Femur (tissue), 1 donor: Measurements from ENCODE around the gene STARD4.

Experiments used
- DNase-seq: peaks from one replicate; pipeline ENCODE4 v3.0.0-alpha.2; 2017

The STARD4 gene

DNA sequence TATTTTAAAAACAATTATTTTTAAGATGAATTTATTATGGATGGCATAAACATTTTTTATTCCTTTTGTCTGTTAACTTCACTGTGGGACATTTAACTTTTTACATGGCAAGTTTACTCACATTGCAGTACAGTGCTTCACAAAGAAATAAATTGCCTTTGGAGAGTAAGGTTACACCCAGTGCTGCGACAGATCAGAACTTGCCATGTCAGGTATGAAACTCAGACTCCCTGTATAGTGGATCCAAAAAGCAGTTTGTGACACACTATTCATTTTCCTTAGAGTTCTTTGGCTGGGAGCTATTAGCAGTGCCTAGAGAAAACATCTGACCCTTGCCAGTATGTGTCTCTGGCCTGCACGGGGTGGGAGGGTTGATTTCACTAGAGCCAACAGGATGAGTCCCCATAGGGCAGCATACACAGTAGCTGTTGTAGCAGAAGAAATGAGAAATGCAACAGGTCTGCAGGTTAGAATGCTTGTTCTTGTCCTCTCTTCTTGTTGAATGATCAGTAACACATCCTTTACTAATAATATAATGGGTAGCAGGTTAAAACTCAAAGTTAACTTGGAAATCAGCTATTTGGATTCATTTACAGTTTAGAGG, 42.9 kb downstream of the STARD4 start:
- DNase-seq: no peak

DNA sequence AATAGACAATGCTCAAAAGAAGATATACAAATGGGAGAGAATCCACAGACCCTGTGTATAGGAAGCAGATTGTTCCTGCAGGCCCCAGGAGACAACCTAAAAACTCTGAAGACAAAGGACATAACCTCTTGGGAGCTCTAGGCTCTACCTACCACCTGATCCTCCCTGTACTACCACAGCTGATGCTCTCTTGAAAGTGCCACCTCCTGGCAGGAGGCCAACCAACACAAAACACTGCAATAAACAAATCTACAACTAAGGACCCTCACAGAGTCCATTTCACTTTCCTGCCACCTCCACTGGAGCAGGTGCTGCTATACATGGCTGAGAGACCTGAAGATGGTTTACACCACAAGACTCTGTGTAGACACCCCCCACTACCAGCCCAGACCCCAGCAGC, 49.0 kb downstream of the STARD4 start:
- DNase-seq: no peak

DNA sequence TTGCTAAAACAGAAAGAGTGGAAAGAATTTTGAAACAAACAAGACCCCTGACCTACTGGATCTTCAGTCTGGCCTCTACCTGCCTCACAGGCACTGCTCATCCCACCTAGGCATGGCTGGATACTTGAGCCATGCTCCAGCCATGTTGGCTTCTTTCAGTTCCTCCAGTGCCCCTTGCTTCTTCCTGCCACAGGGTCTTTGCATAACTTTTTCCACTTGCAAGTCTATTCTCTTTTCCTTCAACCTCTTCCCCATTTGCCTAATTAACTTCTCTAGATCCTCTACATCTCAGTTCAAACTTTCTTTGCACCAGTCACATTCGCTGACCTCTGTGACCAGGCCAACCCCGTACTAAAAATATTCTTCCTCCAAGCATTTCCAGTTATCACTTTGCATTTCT, 50.4 kb downstream of the STARD4 start:
- no peak for DNase-seq

DNA sequence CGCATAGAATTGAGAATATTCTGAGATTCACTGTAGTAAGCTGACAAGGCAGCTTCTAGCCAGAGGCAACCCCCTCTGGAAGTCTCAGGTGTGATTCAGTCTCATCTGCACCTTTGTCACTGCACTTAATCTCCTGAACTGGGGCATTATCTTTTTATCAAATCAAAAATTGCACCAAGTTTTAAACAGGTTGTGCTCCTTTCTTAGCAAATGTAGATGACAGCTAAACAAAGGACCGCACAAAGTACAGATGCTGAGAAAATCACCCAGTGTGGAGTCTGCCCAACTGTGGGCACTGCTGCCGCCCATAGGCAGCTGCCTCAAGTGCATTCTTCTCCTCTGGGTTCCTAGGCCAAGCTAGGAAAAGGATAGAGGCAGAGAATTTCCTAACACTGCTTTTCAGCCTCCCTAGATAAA, 51.1 kb downstream of the STARD4 start:
- no peak for DNase-seq

DNA sequence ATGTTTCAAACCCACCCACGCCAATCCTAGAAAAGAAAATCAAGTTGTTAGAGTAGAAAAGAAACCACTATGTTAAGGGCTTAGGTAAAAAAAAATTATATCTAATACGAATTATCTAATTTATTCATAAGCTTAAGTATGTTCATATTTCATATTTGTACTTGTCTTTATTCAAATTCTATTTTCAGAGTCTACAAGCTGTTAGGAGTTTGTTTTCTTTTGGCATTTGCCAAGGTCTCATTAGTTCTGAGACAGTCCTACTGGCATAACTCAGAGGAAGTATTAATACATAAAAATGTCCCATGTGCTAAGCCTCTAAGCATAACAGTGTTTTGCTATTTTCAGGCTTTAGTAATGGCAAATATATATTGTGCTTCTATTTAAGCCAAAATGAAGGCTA, 57.6 kb downstream of the STARD4 start:
- no peak for DNase-seq

DNA sequence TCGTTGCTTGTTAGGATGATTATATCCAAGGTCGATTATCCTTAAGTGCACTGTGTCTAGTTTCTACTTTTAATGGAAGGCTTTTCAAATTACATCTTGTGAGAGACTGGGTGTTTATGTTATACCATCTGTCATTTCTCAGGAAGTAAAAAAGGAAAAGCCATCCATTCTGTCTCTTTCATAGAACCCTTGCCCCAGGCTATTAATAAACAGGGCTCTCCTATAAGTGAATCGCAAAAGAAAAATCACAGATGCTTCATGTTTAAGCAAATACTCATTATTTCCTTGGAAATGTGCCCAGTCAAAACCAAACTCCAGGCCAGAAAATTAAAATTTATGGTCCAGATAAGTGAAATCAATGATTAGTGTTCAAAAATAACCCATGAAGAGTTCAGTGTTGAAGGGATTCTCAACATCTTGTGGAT, 58.1 kb downstream of the STARD4 start:
- no peak for DNase-seq

DNA sequence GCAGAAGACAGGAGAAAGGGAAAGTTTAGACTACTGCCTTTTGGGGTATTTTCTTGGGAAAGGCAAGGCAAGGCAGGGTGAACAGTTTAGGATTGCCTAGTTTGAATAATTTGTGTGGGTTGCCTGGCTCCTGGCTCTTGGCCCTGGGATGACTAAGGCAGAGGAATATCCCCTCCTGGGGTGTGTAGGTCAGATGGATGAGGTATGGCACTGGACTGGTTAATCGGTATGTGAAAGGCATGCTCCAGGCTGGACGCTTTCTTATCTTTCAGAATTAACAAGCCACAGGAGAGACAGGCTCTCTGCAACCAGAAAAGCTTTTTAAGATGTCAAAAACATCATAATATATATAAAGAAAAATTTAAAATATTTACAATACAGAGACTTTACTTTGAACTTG, 58.6 kb downstream of the STARD4 start:
- no peak for DNase-seq

DNA sequence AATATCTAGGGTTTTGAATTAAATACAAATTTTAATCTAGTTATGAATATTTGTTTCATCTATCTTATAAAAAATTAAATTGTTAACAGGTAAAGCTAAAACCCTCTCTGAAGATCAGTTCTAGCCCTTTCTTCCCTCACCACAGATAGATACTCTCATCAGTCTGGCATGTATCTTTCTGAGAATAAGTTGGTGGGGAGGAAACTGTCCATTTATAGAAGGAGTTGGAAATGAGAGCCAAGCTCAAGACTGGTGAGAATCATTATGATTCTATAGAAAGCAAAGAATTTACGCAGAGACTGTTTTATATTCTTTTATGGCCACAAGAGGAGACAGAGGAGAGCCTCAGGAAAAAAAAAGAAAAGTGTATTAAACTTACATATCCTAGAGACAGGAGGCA, 59.0 kb downstream of the STARD4 start:
- no peak for DNase-seq

DNA sequence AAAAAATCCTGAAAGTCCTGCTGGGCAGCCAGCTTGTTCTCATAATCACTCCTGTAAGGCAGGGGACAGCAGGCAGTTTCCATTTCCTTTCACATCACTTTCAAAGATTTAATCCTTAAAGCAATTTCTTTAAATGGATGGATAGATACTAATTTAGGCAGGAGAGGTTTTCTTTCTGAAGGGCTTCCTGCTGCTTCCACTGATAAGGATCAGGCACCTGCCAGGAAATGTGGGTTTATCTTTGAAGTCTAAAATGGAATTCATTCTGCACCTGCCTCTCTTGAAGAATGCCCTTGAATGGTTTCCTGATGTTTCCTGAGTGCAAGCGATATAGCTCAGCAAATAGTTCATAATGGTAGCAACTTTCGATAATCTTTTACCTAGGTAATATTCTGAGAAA, 64.5 kb downstream of the STARD4 start:
- no peak for DNase-seq

DNA sequence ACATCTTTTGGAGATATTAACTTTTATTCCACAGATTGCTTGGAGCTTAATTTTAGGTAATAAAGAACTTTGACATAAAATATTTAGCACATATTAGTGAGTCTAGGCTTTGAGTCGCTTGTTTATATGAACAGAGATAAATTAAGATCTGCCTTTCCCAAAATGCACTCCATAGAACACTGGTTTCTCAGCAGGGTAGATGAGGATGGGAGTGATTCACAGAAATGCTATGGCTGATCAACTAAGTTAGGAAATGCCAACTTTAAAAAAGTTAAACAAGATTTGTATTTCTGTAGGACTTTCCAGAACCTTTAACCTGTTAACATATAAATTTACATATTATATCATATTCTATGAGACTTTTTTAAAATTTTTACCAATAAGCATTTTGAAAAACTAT, 65.2 kb downstream of the STARD4 start:
- no peak for DNase-seq
